CD4-positive, alpha-beta T cell (primary cell): ENCODE measurements around the gene CACNA1D. TPM values are rescaled to one million over a fixed set of nuclear protein-coding genes. Genes with fewer than 3 reads are reported as not detected.

Experiments
- ATAC-seq: fragments of 200-7000 bp; cut with Tn5 transposase; one replicate; pipeline ENCODE4 v1.10.0; 2022; ENCODE audit warnings: mild to moderate bottlenecking; ENCODE audit not compliant: poor library complexity
- CTCF ChIA-PET: fragments of 350-600 bp; sonication (Branson Sonifier 250); formaldehyde crosslinking; loops from one replicate; lab custom pipeline; 2021; ENCODE audit warnings: antibody characterized with exemption, inconsistent platforms; lab: Charles Lee
- POLR2A ChIA-PET: fragments of 350-600 bp; sonication (Branson Sonifier 250); formaldehyde crosslinking; loops from one replicate; lab custom pipeline; 2021; ENCODE audit warnings: antibody characterized with exemption, inconsistent platforms; lab: Charles Lee
- DNase-seq, 14 experiments: peaks; one replicate each; pipeline ENCODE4 v3.0.0-alpha.2; 2013 to 2020; ENCODE audit warnings: mixed read lengths in 2 of 14
- H3K27ac ChIP-seq, 2 donors: one replicate each; pipeline versions ENCODE4 v1.5.1 to v1.7.0; 2013; ENCODE audit warnings: low read length in 2 of 2, low read depth in 1 of 2, mild to moderate bottlenecking in 1 of 2
- H3K27me3 ChIP-seq, 2 experiments: 1 replicate in 1 of 2; 2 replicates in 1 of 2; pipeline versions ENCODE4 v1.6.1 to v1.7.0; 2013; ENCODE audit warnings: low read length in 2 of 2, control low read depth in 1 of 2, mild to moderate bottlenecking in 1 of 2, moderate library complexity in 1 of 2; ENCODE audit not compliant: insufficient read depth in 2 of 2, control insufficient read depth in 1 of 2
- H3K36me3 ChIP-seq: one replicate; pipeline ENCODE4 v1.6.1; 2013; ENCODE audit warnings: low read length, control low read depth; ENCODE audit not compliant: insufficient read depth
- H3K4me1 ChIP-seq: one replicate; pipeline ENCODE4 v1.6.1; 2013; ENCODE audit warnings: low read length, control low read depth; ENCODE audit not compliant: insufficient read depth
- H3K4me3 ChIP-seq: one replicate; pipeline ENCODE4 v1.5.1; 2013; ENCODE audit warnings: mild to moderate bottlenecking, low read length, moderate library complexity
- H3K9me3 ChIP-seq, 2 experiments: 1 replicate in 1 of 2; 2 replicates in 1 of 2; pipeline versions ENCODE4 v1.6.1 to v1.7.0; 2013; ENCODE audit warnings: low read length in 2 of 2, mild to moderate bottlenecking in 2 of 2, control low read depth in 1 of 2, moderate library complexity in 1 of 2; ENCODE audit not compliant: control insufficient read depth in 1 of 2, insufficient read depth in 1 of 2
- H3K27ac Mint-ChIP-seq: one replicate; pipeline ENCODE4 v1.8.0; 2020; ENCODE audit warnings: mixed read lengths
- H3K27me3 Mint-ChIP-seq: one replicate; pipeline ENCODE4 v1.8.0; 2021; ENCODE audit warnings: mixed read lengths
- H3K36me3 Mint-ChIP-seq: one replicate; pipeline ENCODE4 v1.8.0; 2021; ENCODE audit warnings: low read depth, mixed read lengths
- H3K4me1 Mint-ChIP-seq: one replicate; pipeline ENCODE4 v1.8.0; 2021; ENCODE audit warnings: low read depth, mixed read lengths
- H3K4me3 Mint-ChIP-seq: one replicate; pipeline ENCODE4 v1.8.0; 2020; ENCODE audit warnings: mild to moderate bottlenecking, mixed read lengths
- H3K9me3 Mint-ChIP-seq: one replicate; pipeline ENCODE4 v1.8.0; 2020; ENCODE audit warnings: mixed read lengths
- CTCF ChIP-seq: fragments of 200-600 bp; IDR thresholded peaks from one replicate; pipeline ENCODE4 v1.8.0; 2022; ENCODE audit warnings: antibody characterized with exemption, mild to moderate bottlenecking
- intact Hi-C, 2 experiments: fragments of 100-400 bp; cut with DNase I in 1 of 2; cut with micrococcal nuclease in 1 of 2; formaldehyde crosslinking; loops; one replicate each; pipeline versions ENCODE4 v1.15.1 to v1.9.0; 2023 to 2025; cut with DNase I, micrococcal nuclease
- total RNA-seq, 174 experiments: library from RNA in 2 of 174; stranded (reverse) in 2 of 174; gene quantifications; one replicate each; pipeline ENCODE4 v1.2.3 and lab custom pipeline; 2021 to 2026

Gene CACNA1D
- total RNA-seq, 2 experiments from 2014 or later, result not detected

- TF ChIP-seq CTCF, result no peak
- no peaks in the 10 kb centered on the region for H3K9me3 Mint-ChIP-seq
- ChIA-PET CTCF (no interaction called here), POLR2A (no interaction called here)
- DNase-seq (no peak), ATAC-seq (no peak)
- H3K4me1 Mint-ChIP-seq, result no peaks in the 10 kb centered on the region
- peaks cover 4% of the 10 kb centered on the region for H3K27me3 Mint-ChIP-seq
- no peaks in the 10 kb centered on the region for H3K36me3 ChIP-seq
- peaks cover 0 to 3% of the 10 kb centered on the region in 2 experiments for H3K27me3 ChIP-seq
- H3K4me3 Mint-ChIP-seq, result no peak overlapping the region
- H3K4me1 ChIP-seq, result no peaks in the 10 kb centered on the region
- H3K36me3 Mint-ChIP-seq, result no peaks in the 10 kb centered on the region
- no peaks in the 10 kb centered on the region for H3K9me3 ChIP-seq
- H3K27ac ChIP-seq, result no peak overlapping the region
- intact Hi-C loops, result loop anchor here in 1 of 2 experiments (10.0 kb wide), 1 partner anchor 825 kb away; no protein-coding TSS in a partner anchor
- H3K27ac Mint-ChIP-seq, result no peak overlapping the region
- H3K4me3 ChIP-seq, result no peak overlapping the region
These were observed 195.3 kb downstream of the CACNA1D start for GRCh38 chr3:53689681-53690080.

- H3K27me3 ChIP-seq, result peaks cover 0 to 3% of the 10 kb centered on the region in 2 experiments
- no peak for TF ChIP-seq CTCF
- Mint-ChIP-seq H3K4me1 (no peaks in the 10 kb centered on the region), H3K27me3 (peaks cover 4% of the 10 kb centered on the region), H3K9me3 (no peaks in the 10 kb centered on the region), H3K4me3 (no peak overlapping the region), H3K36me3 (no peaks in the 10 kb centered on the region), H3K27ac (no peak overlapping the region)
- DNase-seq, result no peak
- no peaks in the 10 kb centered on the region for H3K36me3 ChIP-seq
- no peak overlapping the region for H3K4me3 ChIP-seq
- ChIA-PET CTCF (no interaction called here), POLR2A (no interaction called here)
- no peaks in the 10 kb centered on the region for H3K9me3 ChIP-seq
- H3K27ac ChIP-seq, result no peak overlapping the region
- no peak for ATAC-seq
- no peaks in the 10 kb centered on the region for H3K4me1 ChIP-seq
- intact Hi-C loops, result loop anchor here in 1 of 2 experiments (10.0 kb wide), 1 partner anchor 826 kb away; no protein-coding TSS in a partner anchor
These were observed 196.1 kb downstream of the CACNA1D start for GRCh38 chr3:53690521-53690920.

- Mint-ChIP-seq H3K27ac (no peak overlapping the region), H3K36me3 (no peaks in the 10 kb centered on the region), H3K27me3 (peaks cover 4% of the 10 kb centered on the region), H3K4me3 (no peak overlapping the region), H3K4me1 (no peaks in the 10 kb centered on the region), H3K9me3 (no peaks in the 10 kb centered on the region)
- Histone ChIP-seq H3K36me3 (no peaks in the 10 kb centered on the region), H3K4me3 (no peak overlapping the region), H3K27ac (no peak overlapping the region), H3K4me1 (no peaks in the 10 kb centered on the region), H3K9me3 (no peaks in the 10 kb centered on the region), H3K27me3 (peaks cover 0 to 5% of the 10 kb centered on the region in 2 experiments)
- TF ChIP-seq CTCF, result no peak
- intact Hi-C loops, result loop anchor here in 1 of 2 experiments (10.0 kb wide), 1 partner anchor 827 kb away; no protein-coding TSS in a partner anchor
- ChIA-PET CTCF (no interaction called here), POLR2A (no interaction called here)
- DNase-seq (no peak), ATAC-seq (no peak)
These were observed 196.9 kb downstream of the CACNA1D start for GRCh38 chr3:53691349-53691748.
